WI38 (cell line): ENCODE data around the gene SOCS7.
A peak's percentile ranks its signal among the peaks of the same experiment; 100 is the strongest.

ENCODE experiments used
- H3K4me3 ChIP-seq: 2 replicates; pipeline ENCODE4 v1.5.1; 2011; ENCODE audit warnings: low read depth, mild to moderate bottlenecking, control low read depth, low read length
- TF ChIP-seq, protein P1 (sequence below): IDR thresholded peaks from 2 replicates; pipeline ENCODE4 v1.5.1; 2012; ENCODE audit warnings: low read depth, mild to moderate bottlenecking, control low read depth, low read length

Gene SOCS7

GRCh38 chr17:38344420-38344745 is 7.3 kb upstream of the SOCS7 start:
- TF ChIP-seq, protein P1, sequence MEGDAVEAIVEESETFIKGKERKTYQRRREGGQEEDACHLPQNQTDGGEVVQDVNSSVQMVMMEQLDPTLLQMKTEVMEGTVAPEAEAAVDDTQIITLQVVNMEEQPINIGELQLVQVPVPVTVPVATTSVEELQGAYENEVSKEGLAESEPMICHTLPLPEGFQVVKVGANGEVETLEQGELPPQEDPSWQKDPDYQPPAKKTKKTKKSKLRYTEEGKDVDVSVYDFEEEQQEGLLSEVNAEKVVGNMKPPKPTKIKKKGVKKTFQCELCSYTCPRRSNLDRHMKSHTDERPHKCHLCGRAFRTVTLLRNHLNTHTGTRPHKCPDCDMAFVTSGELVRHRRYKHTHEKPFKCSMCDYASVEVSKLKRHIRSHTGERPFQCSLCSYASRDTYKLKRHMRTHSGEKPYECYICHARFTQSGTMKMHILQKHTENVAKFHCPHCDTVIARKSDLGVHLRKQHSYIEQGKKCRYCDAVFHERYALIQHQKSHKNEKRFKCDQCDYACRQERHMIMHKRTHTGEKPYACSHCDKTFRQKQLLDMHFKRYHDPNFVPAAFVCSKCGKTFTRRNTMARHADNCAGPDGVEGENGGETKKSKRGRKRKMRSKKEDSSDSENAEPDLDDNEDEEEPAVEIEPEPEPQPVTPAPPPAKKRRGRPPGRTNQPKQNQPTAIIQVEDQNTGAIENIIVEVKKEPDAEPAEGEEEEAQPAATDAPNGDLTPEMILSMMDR: no peak
- no peak overlapping the region for H3K4me3 ChIP-seq

DNA sequence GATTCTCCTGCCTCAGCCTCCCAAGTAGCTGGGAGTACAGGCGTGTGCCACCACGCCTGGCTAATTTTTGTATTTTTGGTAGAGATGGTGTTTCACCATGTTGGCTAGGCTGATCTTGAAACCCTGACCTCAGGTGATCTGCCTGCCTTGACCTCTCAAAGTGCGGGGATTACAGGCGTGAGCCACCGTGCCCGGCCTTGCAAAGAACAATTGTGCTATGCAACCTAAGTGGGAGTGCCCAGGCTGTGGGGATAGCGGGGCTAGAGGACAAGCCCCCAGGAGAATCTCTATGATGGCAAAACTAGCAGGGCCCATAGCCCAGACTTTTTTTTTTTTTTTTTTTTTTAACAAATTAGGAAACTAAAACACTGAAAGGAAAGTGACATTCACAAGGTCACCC is 5.9 kb upstream of the SOCS7 start:
- no peak overlapping the region for H3K4me3 ChIP-seq
- TF ChIP-seq, protein P1: no peak

GRCh38 chr17:38349097-38349730 is 2.4 kb upstream of the SOCS7 start:
- no peak overlapping the region for H3K4me3 ChIP-seq
- TF ChIP-seq, protein P1: peak; percentile 97

DNA sequence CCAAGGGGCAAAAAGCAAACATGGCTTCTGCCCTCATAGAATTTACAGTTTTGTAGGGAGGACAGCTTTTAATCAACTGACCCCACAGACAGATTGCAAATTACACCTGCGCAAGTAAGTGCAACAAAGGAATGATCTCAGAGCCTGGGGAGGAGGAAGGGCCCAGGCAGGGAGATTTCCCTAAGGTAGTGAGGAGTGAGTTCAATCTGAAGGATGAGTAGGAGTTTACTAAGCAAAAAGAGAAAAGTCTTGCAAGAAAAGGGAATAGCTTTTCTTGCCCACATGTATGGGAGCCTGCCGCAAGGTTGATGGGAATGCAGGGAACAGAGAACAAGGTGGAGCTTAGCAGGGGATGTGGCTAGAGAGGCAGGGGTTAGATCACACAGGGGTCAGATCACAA is 1.6 kb upstream of the SOCS7 start:
- TF ChIP-seq, protein P1: no peak
- H3K4me3 ChIP-seq: no peak overlapping the region

- peak overlapping the region; percentile 81 for H3K4me3 ChIP-seq
- TF ChIP-seq, protein P1: no peak
Measured at GRCh38 chr17:38352245-38353085, 821 bp downstream of the SOCS7 start.

GRCh38 chr17:38353086-38353604 is 1.5 kb downstream of the SOCS7 start:
- TF ChIP-seq, protein P1: no peak
- peak overlapping the region; percentile 81 for H3K4me3 ChIP-seq

GRCh38 chr17:38353668-38354067 is 2.0 kb downstream of the SOCS7 start:
- TF ChIP-seq, protein P1: no peak
- peak overlapping the region; percentile 81 for H3K4me3 ChIP-seq
